HG02798 (cell line): Measurements from ENCODE around the gene DMGDH.
"Not testable (repeated sequence)": the region's sequence is repeated elsewhere in the genome, so short reads cannot be mapped to it uniquely, and the experiment has no call there.

Experiments
- ATAC-seq: cut with Tn5 transposase; IDR thresholded peaks from one replicate; pipeline ENCODE4 v1.9.1; 2021; ENCODE audit warnings: mild to moderate bottlenecking; ENCODE audit not compliant: unreplicated experiment, poor library complexity

DMGDH gene

GRCh38 chr5:78983194-78983593, 86.3 kb downstream of the DMGDH start:
- not testable (repeated sequence) for ATAC-seq

GRCh38 chr5:78979909-78980308, 89.6 kb downstream of the DMGDH start:
- no peak for ATAC-seq

- ATAC-seq = no peak
Observed at GRCh38 chr5:78979117-78979742, 90.2 kb downstream of the DMGDH start.

GRCh38 chr5:78975035-78975434, 94.4 kb downstream of the DMGDH start:
- no peak for ATAC-seq

GRCh38 chr5:78974601-78975000, 94.9 kb downstream of the DMGDH start:
- no peak for ATAC-seq

GRCh38 chr5:78974011-78974410, 95.5 kb downstream of the DMGDH start:
- ATAC-seq = no peak

GRCh38 chr5:78972654-78973428, 96.6 kb downstream of the DMGDH start:
- ATAC-seq = no peak

GRCh38 chr5:78971998-78972397, 97.5 kb downstream of the DMGDH start:
- ATAC-seq = no peak

- ATAC-seq = no peak
Observed at GRCh38 chr5:78968781-78969180, 100.7 kb downstream of the DMGDH start.

- ATAC-seq = no peak
Observed at GRCh38 chr5:78964889-78965288, 104.6 kb downstream of the DMGDH start.

- no peak for ATAC-seq
Observed at GRCh38 chr5:78961743-78962142, 107.7 kb downstream of the DMGDH start.

GRCh38 chr5:78959767-78960166, 109.7 kb downstream of the DMGDH start:
- no peak for ATAC-seq

GRCh38 chr5:78958672-78959445, 110.6 kb downstream of the DMGDH start:
- no peak for ATAC-seq

GRCh38 chr5:78956901-78957300, 112.6 kb downstream of the DMGDH start:
- no peak for ATAC-seq

GRCh38 chr5:78953092-78953800, 116.2 kb downstream of the DMGDH start:
- no peak for ATAC-seq
